HG02759 (cell line): ENCODE data around the gene ROR1.
"Not testable (repeated sequence)": the region's sequence is repeated elsewhere in the genome, so short reads cannot be mapped to it uniquely, and the experiment has no call there.

ENCODE experiments used
- ATAC-seq: cut with Tn5 transposase; IDR thresholded peaks from one replicate; pipeline ENCODE4 v1.9.1; 2021; ENCODE audit warnings: mild to moderate bottlenecking, moderate library complexity; ENCODE audit not compliant: unreplicated experiment

Gene ROR1

GRCh38 chr1:64197076-64197475, 423.3 kb downstream of the ROR1 start:
- ATAC-seq, result no peak

DNA sequence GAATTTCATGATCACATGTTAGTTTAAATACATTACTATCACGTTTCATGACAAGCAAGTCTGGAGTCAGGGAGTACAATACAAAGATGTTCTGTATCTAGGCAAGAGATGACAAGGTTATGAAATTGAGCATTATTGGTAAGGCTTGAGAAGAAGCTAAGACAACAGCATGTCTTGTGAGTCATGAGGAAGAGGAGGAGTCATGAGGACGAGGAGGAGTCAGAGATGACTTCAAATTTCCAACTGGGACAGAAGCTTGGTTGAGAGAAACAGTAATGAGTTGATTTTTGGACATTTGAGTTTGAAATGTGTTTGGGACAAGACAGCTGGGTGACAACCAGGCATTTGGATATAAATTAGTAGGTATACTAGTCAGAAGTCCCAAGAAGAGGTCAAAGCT, 425.3 kb downstream of the ROR1 start:
- ATAC-seq, result no peak

- no peak for ATAC-seq
These were observed 426.2 kb downstream of the ROR1 start for GRCh38 chr1:64200064-64200463.

- no peak for ATAC-seq
These were observed 429.6 kb downstream of the ROR1 start, which contains the start of gene UBE2U for GRCh38 chr1:64203420-64203819. TSS of gene UBE2U (plus strand) at chr1:64203623. CDS start at chr1:64204051, 428 bp downstream.

DNA sequence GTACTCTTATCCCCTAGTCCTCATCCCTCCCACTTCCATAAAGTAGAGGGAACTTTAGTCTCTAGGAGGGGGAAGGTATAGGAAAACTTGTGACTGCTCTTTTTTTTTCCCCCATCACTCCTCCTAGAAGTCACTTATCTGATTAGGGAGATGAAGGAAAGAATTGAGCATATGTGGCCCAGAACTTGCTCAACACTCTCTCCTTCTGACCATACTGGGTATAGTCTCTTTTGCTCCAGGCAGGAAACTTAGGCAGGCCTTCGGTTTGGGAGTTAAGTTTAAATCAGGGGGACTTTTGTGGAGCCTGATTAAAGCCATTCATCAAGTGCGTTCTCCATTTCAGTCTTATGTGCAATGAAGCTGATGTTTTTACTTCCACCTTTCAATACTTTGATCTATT, 435.4 kb downstream of the ROR1 start:
- no peak for ATAC-seq

DNA sequence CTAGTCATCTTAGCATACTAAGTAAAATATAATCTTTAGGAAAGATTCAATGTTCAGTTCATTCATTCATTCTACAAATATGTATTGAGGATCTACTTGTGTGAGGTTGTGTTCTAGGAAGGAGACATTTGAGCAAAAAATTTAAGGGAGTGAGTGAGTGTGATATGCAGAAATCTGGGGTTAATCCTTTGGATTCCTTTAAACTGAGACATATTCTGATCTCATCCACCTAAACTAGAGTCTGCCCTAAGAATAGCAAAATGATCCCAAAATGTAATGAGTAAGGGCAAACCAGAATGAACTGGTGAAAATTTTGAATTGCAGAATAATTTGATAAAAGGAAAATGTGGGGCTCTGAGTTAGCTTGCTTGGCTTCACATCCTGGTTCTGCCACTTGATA, 438.2 kb downstream of the ROR1 start:
- no peak for ATAC-seq

DNA sequence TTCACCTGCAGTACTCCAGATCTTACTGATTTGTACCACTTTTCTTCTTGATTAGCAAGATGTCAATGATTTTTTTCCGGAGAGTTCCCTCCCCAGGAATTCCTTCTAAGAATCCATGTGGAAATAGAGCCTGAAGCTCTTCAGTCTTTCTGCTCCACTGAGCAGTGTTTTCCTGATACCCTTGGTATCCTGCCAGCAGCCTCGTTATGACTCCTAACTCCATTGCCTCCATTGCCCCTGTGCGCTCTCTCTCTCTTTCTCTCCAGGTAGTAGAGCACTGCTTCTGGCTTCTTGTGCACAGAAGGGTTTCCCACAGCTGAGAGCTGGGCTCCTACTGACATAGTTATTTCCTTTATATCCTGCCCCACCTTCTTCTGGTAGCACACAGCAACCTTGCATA, 441.8 kb downstream of the ROR1 start:
- ATAC-seq, result no peak

DNA sequence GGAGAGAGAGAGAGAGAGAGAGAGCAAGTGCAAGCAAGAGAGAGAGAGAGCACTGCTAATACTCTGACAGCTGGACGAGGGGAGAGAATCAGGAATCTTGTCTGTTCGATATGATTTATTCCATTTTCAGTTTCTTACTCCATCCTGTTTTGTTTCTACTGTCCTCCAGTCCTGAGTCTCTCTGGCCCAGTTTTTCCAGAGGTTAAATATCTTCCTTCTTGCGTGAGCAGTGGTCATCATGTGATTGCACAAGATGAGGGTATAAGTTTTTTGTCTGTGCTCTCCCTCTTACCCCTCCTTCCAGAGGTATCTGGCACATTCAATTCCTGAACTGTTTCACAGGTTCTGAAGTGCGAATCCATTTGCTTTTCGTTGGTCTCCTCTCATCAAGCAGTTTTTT, 446.4 kb downstream of the ROR1 start:
- no peak for ATAC-seq

GRCh38 chr1:64223329-64224151, 449.7 kb downstream of the ROR1 start:
- ATAC-seq, result peak; percentile 47

DNA sequence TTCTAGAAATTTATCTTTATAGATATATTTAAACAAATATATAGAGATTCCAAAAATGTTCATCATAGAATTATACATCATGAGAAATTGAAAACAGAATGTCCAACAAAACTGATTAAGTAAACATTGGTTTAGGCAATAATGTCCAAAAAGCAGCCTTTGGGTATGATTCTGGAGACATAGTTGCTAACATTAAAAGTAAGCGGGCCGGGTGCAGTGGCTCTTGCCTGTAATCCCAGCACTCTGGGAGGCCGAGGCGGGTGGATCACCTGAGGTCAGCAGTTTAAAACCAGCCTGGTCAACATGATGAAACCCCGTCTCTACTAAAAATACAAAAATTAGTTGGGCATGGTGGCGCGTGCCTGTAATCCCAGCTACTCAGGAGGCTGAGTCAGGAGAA, 450.4 kb downstream of the ROR1 start:
- ATAC-seq, result not testable (repeated sequence)

DNA sequence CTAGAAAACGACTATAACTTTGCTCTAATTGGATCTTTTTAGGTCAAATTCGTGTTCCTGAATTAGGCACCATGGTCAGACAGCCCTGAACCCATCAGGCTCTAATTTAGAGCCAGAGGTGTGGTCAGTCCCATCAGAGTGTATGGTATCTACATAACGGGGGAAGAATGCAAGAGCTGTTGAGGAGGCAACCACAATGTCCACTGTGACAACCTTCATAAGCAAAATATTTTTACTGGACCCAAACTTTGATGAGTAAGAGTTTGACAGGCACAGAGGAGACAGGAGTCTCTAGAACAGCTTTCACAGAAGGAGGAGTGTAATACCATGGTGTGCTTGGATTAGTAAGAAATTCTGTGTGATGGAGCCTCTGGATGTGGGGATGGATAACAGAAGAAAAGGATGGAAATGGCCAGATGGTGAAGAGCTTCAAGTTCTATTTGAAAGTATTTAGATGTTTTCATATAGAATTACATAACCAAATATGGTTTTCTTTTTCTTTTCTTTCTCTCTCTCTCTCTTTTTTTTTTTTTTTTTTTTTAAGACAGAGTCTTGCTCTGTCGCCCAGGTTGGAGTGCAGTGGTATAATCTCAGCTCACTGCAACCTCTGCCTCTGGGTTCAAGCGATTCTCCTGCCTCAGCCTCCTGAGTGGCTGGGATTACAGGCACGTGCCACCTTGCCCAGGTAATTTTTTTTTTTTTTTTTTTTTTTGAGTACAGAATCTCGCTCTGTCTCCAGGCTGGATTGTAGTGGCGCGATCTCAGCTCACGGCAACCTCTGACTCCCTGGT, 454.5 kb downstream of the ROR1 start:
- ATAC-seq, result no peak

DNA sequence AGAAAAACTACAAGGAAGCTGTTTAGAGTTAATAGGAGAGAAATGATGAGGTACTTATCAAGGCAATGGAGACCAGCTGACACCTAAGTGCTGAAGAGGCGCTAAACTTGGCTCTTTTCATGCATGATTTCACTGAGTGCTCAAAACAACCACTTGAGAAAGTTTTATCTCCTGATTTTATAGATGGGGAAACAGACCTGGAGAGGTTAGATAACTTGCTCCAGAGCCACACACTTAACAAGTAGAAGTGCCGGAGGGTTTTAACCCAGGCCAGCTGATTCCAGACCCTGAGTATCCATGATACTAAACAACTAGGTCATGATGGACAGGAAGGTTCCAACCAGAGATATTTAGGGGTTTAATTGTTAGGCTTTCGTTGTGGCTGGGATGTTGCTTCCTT, 455.5 kb downstream of the ROR1 start:
- ATAC-seq, result no peak
